Body of pancreas (tissue), 4 donors: ENCODE results near the gene TMEM269. TPM values are rescaled to one million over a fixed set of nuclear protein-coding genes. Genes with fewer than 3 reads are reported as not detected.

Experiments
- ATAC-seq: fragments of 150-250 bp; one replicate; pipeline ENCODE4 v1.9.1; 2016
- DNase-seq, 4 donors: peaks; one replicate each; pipeline ENCODE4 v3.0.0-alpha.2; 2019
- H3K27ac ChIP-seq, 4 donors: fragments of 200-600 bp; sonication (generic); 1 replicate in 3 of 4; 2 replicates in 1 of 4; pipeline versions ENCODE4 v1.5.1 to v1.6.1; 2016 to 2019; ENCODE audit warnings: mild to moderate bottlenecking in 1 of 4, mixed read lengths in 1 of 4, moderate library complexity in 1 of 4
- H3K27me3 ChIP-seq, 2 donors: fragments of 200-600 bp; sonication (generic); one replicate each; pipeline ENCODE4 v1.6.0; 2016; ENCODE audit warnings: mild to moderate bottlenecking in 1 of 2
- H3K36me3 ChIP-seq, 2 donors: fragments of 200-600 bp; sonication (generic); replicated peaks in 1 of 2; 2 replicates each; pipeline ENCODE4 v1.5.1; 2016; ENCODE audit warnings: low read depth in 2 of 2; ENCODE audit not compliant: insufficient read depth in 1 of 2
- H3K4me1 ChIP-seq: fragments of 200-600 bp; sonication (generic); one replicate; pipeline ENCODE4 v1.6.0; 2016
- H3K4me3 ChIP-seq, 2 donors: fragments of 200-600 bp; sonication (generic); 1 replicate in 1 of 2; 2 replicates in 1 of 2; pipeline ENCODE4 v1.5.1; 2016 to 2019
- H3K9me3 ChIP-seq, 3 donors: fragments of 200-600 bp; sonication (generic); 1 replicate in 2 of 3; 2 replicates in 1 of 3; pipeline ENCODE4 v1.5.1; 2016
- POLR2A ChIP-seq, 3 donors: fragments of 450-650 bp; IDR thresholded peaks; one replicate each; pipeline ENCODE4 v1.6.1; 2016; ENCODE audit warnings: antibody characterized with exemption in 3 of 3, mild to moderate bottlenecking in 2 of 3
- WGBS, 2 donors: methylation state at CpG; one replicate each; pipeline ENCODE4 v1.1.5; 2017; 5-methylcytosine and 5-hydroxymethylcytosine counted together
- intact Hi-C: fragments of 100-400 bp; cut with DNase I; formaldehyde crosslinking; loops from one replicate; pipeline ENCODE4 v1.15.1; 2023
- total RNA-seq, 2 donors: library from RNA; depleted of rRNA; stranded (reverse); fragments of >200 nt; gene quantifications; one replicate each; pipeline ENCODE4 v1.1.0, GENCODE V29; 2016
- TF ChIP-seq, protein P1 (sequence below), 7 experiments: fragments of 450-650 bp in 4 of 7; fragments of 200-600 bp in 3 of 7; sonication (generic) in 3 of 7; IDR thresholded peaks; one replicate each; pipeline ENCODE4 v1.5.1; 2016 to 2019; ENCODE audit warnings: antibody characterized with exemption in 7 of 7

The TMEM269 gene
- total RNA-seq, 2 donors from 2014 or later: not detected

DNA sequence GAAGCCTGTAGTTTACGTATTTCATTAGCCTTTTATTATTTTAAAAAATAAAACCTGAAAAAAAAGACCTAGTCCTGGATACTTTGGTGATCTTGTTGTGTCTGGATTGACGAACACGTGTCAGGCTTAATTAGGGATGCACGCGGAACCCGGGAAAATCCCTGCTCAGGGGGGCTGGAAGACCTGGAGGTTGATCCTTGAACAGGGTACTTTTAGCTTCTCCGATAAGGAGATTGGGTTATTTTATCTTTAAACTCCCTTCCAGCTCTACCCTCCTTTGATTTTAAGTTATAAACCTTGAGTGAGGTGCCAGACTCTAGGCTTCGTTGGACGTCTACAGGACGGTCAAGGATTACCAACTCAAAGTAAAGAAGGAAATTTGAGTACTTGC is 61.1 kb downstream of the TMEM269 start:
- intact Hi-C loops: no loop called here
- H3K27ac ChIP-seq: no peak overlapping the region

DNA sequence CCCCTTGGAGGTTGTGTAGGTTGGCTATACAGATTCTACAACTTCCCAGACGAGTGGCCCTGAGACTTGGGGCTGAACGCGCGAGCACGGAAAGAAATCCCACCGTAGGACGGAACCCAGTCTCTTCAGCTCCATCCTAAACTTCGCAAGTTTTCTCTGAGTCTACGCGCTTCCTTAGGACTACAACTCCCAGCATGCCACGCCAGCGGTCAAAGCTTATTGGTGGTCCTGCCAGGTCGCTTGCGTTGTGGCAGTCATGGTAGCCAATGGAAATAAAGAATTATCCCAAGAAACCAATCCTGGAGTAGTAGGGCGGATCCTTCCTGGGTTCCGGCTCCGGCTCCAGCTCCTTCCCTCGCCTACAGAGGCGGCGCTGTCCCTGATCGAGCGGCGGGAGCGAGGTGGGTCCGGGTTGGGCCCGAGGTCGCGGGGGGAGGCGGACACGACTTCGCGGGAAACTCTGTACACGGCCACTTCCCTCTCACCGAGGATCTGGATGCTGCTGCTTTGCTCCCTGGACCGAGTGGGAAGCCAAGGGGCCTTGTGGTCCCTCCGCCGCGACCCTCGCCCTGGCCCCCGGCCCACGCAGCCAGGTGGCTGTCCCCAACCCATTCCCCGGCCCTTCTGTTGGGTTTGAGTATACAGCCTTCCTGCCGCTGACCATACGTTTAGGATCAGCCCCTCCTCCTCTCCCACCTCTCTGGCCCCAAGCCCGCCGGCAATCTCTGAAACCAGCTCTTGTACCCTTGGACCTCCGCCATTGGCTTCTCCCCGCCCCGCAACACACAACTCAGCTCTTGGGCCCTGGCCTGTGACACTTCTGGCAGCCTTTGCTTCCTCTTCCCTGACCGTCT is 61.7 kb downstream of the TMEM269 start, which contains the start of gene ZNF691:
Gene ZNF691 (plus strand): TSS at position 357 of the 854 bp plus-strand sequence. CDS start 3,046 bp downstream, outside the sequence.
- DNase-seq (peak; percentile 93 to 97 (median 95)), ATAC-seq (peak; percentile 100)
- Histone ChIP-seq H3K4me3 (peak within 1 kb of the TSS; percentile 60), H3K36me3 (peaks cover 0 to 2% of the 10 kb centered on the region in 2 donors), H3K27ac (peak within 1 kb of the TSS; percentile 58 to 81 (median 62)), H3K9me3 (no peaks in the 10 kb centered on the region), H3K27me3 (no peaks in the 10 kb centered on the region), H3K4me1 (peaks cover 22% of the 10 kb centered on the region)
- 1% methylated on average over 11 to 50 of the region's 50 CpGs for WGBS, 2 donors
- TF ChIP-seq POLR2A (IDR thresholded peaks at IDR 0.05): peak; percentile 35 to 77 (median 77)
- TF ChIP-seq, protein P1, sequence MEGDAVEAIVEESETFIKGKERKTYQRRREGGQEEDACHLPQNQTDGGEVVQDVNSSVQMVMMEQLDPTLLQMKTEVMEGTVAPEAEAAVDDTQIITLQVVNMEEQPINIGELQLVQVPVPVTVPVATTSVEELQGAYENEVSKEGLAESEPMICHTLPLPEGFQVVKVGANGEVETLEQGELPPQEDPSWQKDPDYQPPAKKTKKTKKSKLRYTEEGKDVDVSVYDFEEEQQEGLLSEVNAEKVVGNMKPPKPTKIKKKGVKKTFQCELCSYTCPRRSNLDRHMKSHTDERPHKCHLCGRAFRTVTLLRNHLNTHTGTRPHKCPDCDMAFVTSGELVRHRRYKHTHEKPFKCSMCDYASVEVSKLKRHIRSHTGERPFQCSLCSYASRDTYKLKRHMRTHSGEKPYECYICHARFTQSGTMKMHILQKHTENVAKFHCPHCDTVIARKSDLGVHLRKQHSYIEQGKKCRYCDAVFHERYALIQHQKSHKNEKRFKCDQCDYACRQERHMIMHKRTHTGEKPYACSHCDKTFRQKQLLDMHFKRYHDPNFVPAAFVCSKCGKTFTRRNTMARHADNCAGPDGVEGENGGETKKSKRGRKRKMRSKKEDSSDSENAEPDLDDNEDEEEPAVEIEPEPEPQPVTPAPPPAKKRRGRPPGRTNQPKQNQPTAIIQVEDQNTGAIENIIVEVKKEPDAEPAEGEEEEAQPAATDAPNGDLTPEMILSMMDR (IDR thresholded peaks at IDR 0.05): peak in 6 of 7 experiments; percentile 19 to 59 (median 48)
- intact Hi-C loops: no loop called here

More for the DNA sequence above, 61.1 kb downstream of the TMEM269 start:
- no peaks in the 10 kb centered on the region for H3K27me3 ChIP-seq
- no peaks in the 10 kb centered on the region for H3K9me3 ChIP-seq
- H3K4me1 ChIP-seq: peaks cover 22% of the 10 kb centered on the region
- 9% methylated on average over 10 of the region's 10 CpGs for WGBS, 2 donors
- TF ChIP-seq, protein P1 (IDR thresholded peaks at IDR 0.05): no peak
- no peak for TF ChIP-seq POLR2A (IDR thresholded peaks at IDR 0.05)
- DNase-seq: no peak
- peak overlapping the region in 1 of 2 donors; percentile 60 for H3K4me3 ChIP-seq
- peak; percentile 5 for ATAC-seq
- no peaks in the 10 kb centered on the region for H3K36me3 ChIP-seq

DNA sequence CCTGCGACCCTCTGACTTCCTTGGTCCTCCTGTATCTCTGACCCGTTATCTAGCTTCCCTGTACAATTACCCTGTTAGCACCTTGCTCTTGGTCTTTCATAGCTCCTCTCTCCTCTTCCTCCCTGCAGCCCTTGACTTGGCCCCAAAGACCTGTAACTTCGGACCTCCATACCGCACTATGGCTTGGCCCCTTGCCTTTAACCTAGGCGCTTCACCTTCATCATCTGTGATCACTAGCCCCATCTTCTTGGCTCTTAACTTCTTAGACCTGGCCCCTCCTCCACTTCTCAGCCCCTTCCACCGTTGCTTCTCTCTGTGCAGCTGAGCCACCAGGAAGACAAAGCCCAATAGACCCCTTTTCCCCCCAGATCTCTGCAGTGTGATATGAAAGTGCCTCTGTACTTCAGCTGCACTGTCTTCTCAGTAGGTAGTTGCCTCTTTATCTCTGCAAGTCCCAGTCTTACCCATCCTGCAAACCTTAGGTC is 62.4 kb downstream of the TMEM269 start:
- ATAC-seq (no peak), DNase-seq (no peak)
- TF ChIP-seq, protein P1 (IDR thresholded peaks at IDR 0.05): no peak
- no peak for TF ChIP-seq POLR2A (IDR thresholded peaks at IDR 0.05)
- H3K4me1 ChIP-seq: peaks cover 22% of the 10 kb centered on the region
- peak overlapping the region; percentile 60 for H3K4me3 ChIP-seq
- 7 to 12% methylated on average over 6 of the region's 6 CpGs for WGBS, 2 donors
- H3K36me3 ChIP-seq: peaks cover 0 to 2% of the 10 kb centered on the region in 2 donors
- intact Hi-C loops: no loop called here
- no peaks in the 10 kb centered on the region for H3K27me3 ChIP-seq
- peak overlapping the region in 2 of 4 donors; percentile 58 to 64 for H3K27ac ChIP-seq
- no peaks in the 10 kb centered on the region for H3K9me3 ChIP-seq

DNA sequence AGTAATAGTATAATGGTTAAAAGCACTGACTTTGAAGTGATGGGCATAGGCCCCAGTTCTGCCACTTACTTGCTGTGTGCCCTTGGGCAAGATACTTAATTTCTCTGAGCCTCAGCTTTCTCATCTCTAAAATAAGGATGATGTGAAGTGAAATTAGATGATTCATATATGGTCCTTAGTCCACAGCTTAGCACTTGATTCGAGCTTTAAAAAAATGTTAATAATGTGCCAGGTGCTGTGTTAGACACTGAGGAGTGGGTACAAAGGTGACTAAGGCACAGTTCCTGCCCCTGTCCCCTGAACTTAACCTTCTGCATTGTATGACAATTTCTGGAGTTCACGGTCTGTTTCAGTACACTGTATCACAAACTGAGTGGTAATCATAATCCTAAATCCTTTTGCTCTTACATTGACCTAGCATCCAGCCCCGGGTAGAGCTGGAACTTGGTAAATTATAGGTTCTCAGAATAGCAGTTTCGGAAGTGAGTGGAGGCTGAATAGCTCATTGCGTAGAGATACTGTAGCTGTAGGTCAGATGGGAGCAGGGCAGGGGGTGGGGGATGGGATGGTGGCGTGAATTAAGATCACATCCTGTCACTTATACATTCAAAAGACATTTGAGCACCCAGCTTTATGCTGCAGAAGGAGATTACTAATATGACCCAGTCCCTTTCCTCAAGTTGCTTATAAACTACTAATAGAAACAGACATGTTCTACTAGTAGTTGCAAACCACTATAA is 63.1 kb downstream of the TMEM269 start:
- Histone ChIP-seq H3K27me3 (no peaks in the 10 kb centered on the region), H3K27ac (no peak overlapping the region), H3K36me3 (peaks cover 0 to 2% of the 10 kb centered on the region in 2 donors), H3K4me3 (no peak overlapping the region), H3K4me1 (peaks cover 22% of the 10 kb centered on the region), H3K9me3 (no peaks in the 10 kb centered on the region)
- intact Hi-C loops: no loop called here
- ATAC-seq (no peak), DNase-seq (no peak)
- no peak for TF ChIP-seq POLR2A (IDR thresholded peaks at IDR 0.05)
- TF ChIP-seq, protein P1 (IDR thresholded peaks at IDR 0.05): no peak
- WGBS, 2 donors: 75 to 76% methylated on average over 6 of the region's 6 CpGs
